Measurements from ENCODE around the gene TNNI3K.

DNA sequence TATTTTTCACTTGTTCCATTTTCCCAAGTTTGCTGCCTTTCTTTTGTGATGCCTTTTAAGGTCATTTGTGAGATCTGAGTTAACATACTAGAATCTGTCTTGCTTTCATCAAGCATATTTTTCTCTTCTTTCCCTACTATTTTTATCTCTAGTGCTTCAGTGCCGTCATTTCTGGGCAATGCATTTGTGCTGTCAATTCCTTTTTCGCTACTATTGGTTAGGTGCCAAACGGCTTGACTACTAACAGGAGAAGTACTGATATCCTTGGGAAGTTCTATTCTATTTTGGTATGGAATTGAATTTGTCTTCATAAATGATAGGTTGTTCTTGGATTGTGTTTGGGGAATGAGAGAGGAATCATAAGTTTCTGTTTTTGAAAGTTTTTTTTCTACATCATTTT is 235.1 kb downstream of the TNNI3K start:
- TF ChIP-seq, protein P1, sequence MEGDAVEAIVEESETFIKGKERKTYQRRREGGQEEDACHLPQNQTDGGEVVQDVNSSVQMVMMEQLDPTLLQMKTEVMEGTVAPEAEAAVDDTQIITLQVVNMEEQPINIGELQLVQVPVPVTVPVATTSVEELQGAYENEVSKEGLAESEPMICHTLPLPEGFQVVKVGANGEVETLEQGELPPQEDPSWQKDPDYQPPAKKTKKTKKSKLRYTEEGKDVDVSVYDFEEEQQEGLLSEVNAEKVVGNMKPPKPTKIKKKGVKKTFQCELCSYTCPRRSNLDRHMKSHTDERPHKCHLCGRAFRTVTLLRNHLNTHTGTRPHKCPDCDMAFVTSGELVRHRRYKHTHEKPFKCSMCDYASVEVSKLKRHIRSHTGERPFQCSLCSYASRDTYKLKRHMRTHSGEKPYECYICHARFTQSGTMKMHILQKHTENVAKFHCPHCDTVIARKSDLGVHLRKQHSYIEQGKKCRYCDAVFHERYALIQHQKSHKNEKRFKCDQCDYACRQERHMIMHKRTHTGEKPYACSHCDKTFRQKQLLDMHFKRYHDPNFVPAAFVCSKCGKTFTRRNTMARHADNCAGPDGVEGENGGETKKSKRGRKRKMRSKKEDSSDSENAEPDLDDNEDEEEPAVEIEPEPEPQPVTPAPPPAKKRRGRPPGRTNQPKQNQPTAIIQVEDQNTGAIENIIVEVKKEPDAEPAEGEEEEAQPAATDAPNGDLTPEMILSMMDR (IDR thresholded peaks at IDR 0.05; ENCODE audit: low read length) = no peak
- TF ChIP-seq EZH2 (optimal IDR thresholded peaks at IDR 0.05; ENCODE audit: low read depth, low read length) = no peak
